ENCODE data around the gene SOD2.
"Not testable (repeated sequence)": the region's sequence is repeated elsewhere in the genome, so short reads cannot be mapped to it uniquely, and the experiment has no call there.

GRCh38 chr6:159710603-159711002 is 17.6 kb upstream of the SOD2 start:
- TF ChIP-seq POLR2A, CTCF (IDR thresholded peaks at IDR 0.05): not testable (repeated sequence)

Data from heart left ventricle (tissue), 13 donors.